Astrocyte (in vitro differentiated cells and primary cell): ENCODE results near the gene TENM4. TPM values are rescaled to one million over a fixed set of nuclear protein-coding genes. Genes with fewer than 3 reads are reported as not detected.

Experiments
- DNase-seq: peaks from one replicate; pipeline ENCODE4 v3.0.0-alpha.2; 2010; ENCODE audit warnings: low read depth
- FAIRE-seq: peaks from 2 replicates; lab custom pipeline; 2011; peaks lifted over from hg19 to GRCh38; lab: Jason Lieb, UNC
- H2AFZ ChIP-seq: 2 replicates; pipeline ENCODE4 v1.6.0; 2012; ENCODE audit warnings: low read depth, low read length, inconsistent platforms
- H3K27ac ChIP-seq: 2 replicates; pipeline ENCODE4 v1.5.1; 2011; ENCODE audit warnings: low read depth, low read length, inconsistent platforms
- H3K27me3 ChIP-seq: 2 replicates; pipeline ENCODE4 v1.6.0; 2011; ENCODE audit warnings: low read length, inconsistent platforms; ENCODE audit not compliant: insufficient read depth
- H3K36me3 ChIP-seq: 2 replicates; pipeline ENCODE4 v1.5.1; 2011; ENCODE audit warnings: low read length, inconsistent platforms; ENCODE audit not compliant: insufficient read depth
- H3K4me1 ChIP-seq: 2 replicates; pipeline ENCODE4 v1.5.1; 2011; ENCODE audit warnings: low read length, inconsistent platforms; ENCODE audit not compliant: insufficient read depth
- H3K4me2 ChIP-seq: 2 replicates; pipeline ENCODE4 v1.6.0; 2012; ENCODE audit warnings: low read length, inconsistent platforms
- H3K4me3 ChIP-seq: 2 replicates; pipeline ENCODE4 v1.5.1; 2011; ENCODE audit warnings: low read depth, mild to moderate bottlenecking, low read length, inconsistent platforms; ENCODE audit not compliant: insufficient read depth
- H3K79me2 ChIP-seq: 2 replicates; pipeline ENCODE4 v1.6.0; 2012; ENCODE audit warnings: mild to moderate bottlenecking, low read length, inconsistent platforms; ENCODE audit not compliant: insufficient read depth
- H3K9ac ChIP-seq: 2 replicates; pipeline ENCODE4 v1.6.0; 2012; ENCODE audit warnings: mild to moderate bottlenecking, low read length, inconsistent platforms
- H3K9me3 ChIP-seq: 2 replicates; pipeline ENCODE4 v1.5.1; 2012; ENCODE audit warnings: low read depth, mild to moderate bottlenecking, low read length, inconsistent platforms; ENCODE audit not compliant: insufficient read depth
- H4K20me1 ChIP-seq: 2 replicates; pipeline ENCODE4 v1.6.0; 2012; ENCODE audit warnings: low read length, inconsistent platforms; ENCODE audit not compliant: insufficient read depth
- H3K27ac Mint-ChIP-seq: one replicate; pipeline ENCODE4 v1.8.0; 2021; ENCODE audit warnings: mild to moderate bottlenecking, mixed read lengths; ENCODE audit not compliant: unreplicated experiment
- H3K27me3 Mint-ChIP-seq: one replicate; pipeline ENCODE4 v1.8.0; 2021; ENCODE audit warnings: low read depth, mixed read lengths; ENCODE audit not compliant: unreplicated experiment
- H3K36me3 Mint-ChIP-seq: one replicate; pipeline ENCODE4 v1.8.0; 2021; ENCODE audit warnings: low read depth, mixed read lengths; ENCODE audit not compliant: unreplicated experiment
- H3K4me1 Mint-ChIP-seq: one replicate; pipeline ENCODE4 v1.8.0; 2021; ENCODE audit warnings: low read depth, mixed read lengths; ENCODE audit not compliant: unreplicated experiment
- H3K4me3 Mint-ChIP-seq: one replicate; pipeline ENCODE4 v1.8.0; 2021; ENCODE audit warnings: mild to moderate bottlenecking, moderate library complexity, mixed read lengths; ENCODE audit not compliant: unreplicated experiment
- H3K9me3 Mint-ChIP-seq: one replicate; pipeline ENCODE4 v1.8.0; 2021; ENCODE audit warnings: mild to moderate bottlenecking, mixed read lengths; ENCODE audit not compliant: unreplicated experiment
- CTCF ChIP-seq: IDR thresholded peaks from 2 replicates; pipeline ENCODE4 v1.5.1; 2011; ENCODE audit warnings: low read depth, mild to moderate bottlenecking, inconsistent platforms, low read length, moderate library complexity; ENCODE audit not compliant: insufficient read depth
- EZH2 ChIP-seq: IDR thresholded peaks from 2 replicates; pipeline ENCODE4 v1.6.1; 2012; ENCODE audit warnings: mild to moderate bottlenecking, low read length, inconsistent platforms; ENCODE audit not compliant: insufficient read depth
- total RNA-seq: library from RNA; stranded (reverse); gene quantifications from 2 replicates; pipeline ENCODE4 v1.2.1, GENCODE V29; 2021

The TENM4 gene
- total RNA-seq, 1 donor from 2014 or later: 7.5 TPM

GRCh38 chr11:79055856-79056631 lies 384.8 kb downstream of the TENM4 start:
- H3K27ac Mint-ChIP-seq: no peak overlapping the region

GRCh38 chr11:79054636-79055035 lies 386.2 kb downstream of the TENM4 start:
- Mint-ChIP-seq H3K4me1 (no peaks in the 10 kb centered on the region), H3K27me3 (peaks cover 32% of the 10 kb centered on the region), H3K36me3 (peaks cover 2% of the 10 kb centered on the region), H3K4me3 (no peak overlapping the region), H3K9me3 (no peaks in the 10 kb centered on the region), H3K27ac (no peak overlapping the region)
- no peaks in the 10 kb centered on the region for H3K79me2 ChIP-seq
- peak; percentile 76 for DNase-seq
- peaks cover 24% of the 10 kb centered on the region for H3K4me1 ChIP-seq
- TF ChIP-seq EZH2: no peak
- TF ChIP-seq CTCF: no peak
- H3K27me3 ChIP-seq: no peaks in the 10 kb centered on the region
- H3K9ac ChIP-seq: no peak overlapping the region
- FAIRE-seq: no peak
- no peaks in the 10 kb centered on the region for H3K36me3 ChIP-seq
- H3K27ac ChIP-seq: no peak overlapping the region
- H3K4me2 ChIP-seq: no peak overlapping the region
- H3K9me3 ChIP-seq: no peaks in the 10 kb centered on the region
- no peaks in the 10 kb centered on the region for H4K20me1 ChIP-seq
- no peak overlapping the region for H2AFZ ChIP-seq
- H3K4me3 ChIP-seq: no peak overlapping the region

More at GRCh38 chr11:79055856-79056631, 384.8 kb downstream of the TENM4 start:
- H3K27me3 Mint-ChIP-seq: peaks cover 25% of the 10 kb centered on the region
- DNase-seq (peak; percentile 92), FAIRE-seq (peak; percentile 82)
- no peaks in the 10 kb centered on the region for H3K36me3 Mint-ChIP-seq
- H3K79me2 ChIP-seq: no peaks in the 10 kb centered on the region
- peaks cover 28% of the 10 kb centered on the region for H3K4me1 ChIP-seq
- H4K20me1 ChIP-seq: no peaks in the 10 kb centered on the region
- H2AFZ ChIP-seq: no peak overlapping the region
- no peaks in the 10 kb centered on the region for H3K36me3 ChIP-seq
- no peak overlapping the region for H3K9ac ChIP-seq
- no peaks in the 10 kb centered on the region for H3K4me1 Mint-ChIP-seq
- no peaks in the 10 kb centered on the region for H3K9me3 Mint-ChIP-seq
- TF ChIP-seq EZH2: no peak
- no peak for TF ChIP-seq CTCF
- H3K27me3 ChIP-seq: no peaks in the 10 kb centered on the region
- H3K4me3 ChIP-seq: no peak overlapping the region
- H3K4me3 Mint-ChIP-seq: no peak overlapping the region
- peak overlapping the region; percentile 54 for H3K4me2 ChIP-seq
- H3K9me3 ChIP-seq: no peaks in the 10 kb centered on the region
- peak overlapping the region; percentile 34 for H3K27ac ChIP-seq

GRCh38 chr11:79052544-79052943 lies 388.3 kb downstream of the TENM4 start:
- H3K36me3 Mint-ChIP-seq: peaks cover 4% of the 10 kb centered on the region
- Histone ChIP-seq H4K20me1 (no peaks in the 10 kb centered on the region), H2AFZ (no peak overlapping the region), H3K79me2 (no peaks in the 10 kb centered on the region), H3K27me3 (no peaks in the 10 kb centered on the region), H3K27ac (no peak overlapping the region), H3K9me3 (no peaks in the 10 kb centered on the region), H3K4me1 (peaks cover 24% of the 10 kb centered on the region), H3K36me3 (no peaks in the 10 kb centered on the region), H3K9ac (no peak overlapping the region), H3K4me3 (no peak overlapping the region), H3K4me2 (no peak overlapping the region)
- DNase-seq (no peak), FAIRE-seq (no peak)
- peaks cover 40% of the 10 kb centered on the region for H3K27me3 Mint-ChIP-seq
- no peaks in the 10 kb centered on the region for H3K9me3 Mint-ChIP-seq
- H3K4me1 Mint-ChIP-seq: no peaks in the 10 kb centered on the region
- H3K27ac Mint-ChIP-seq: no peak overlapping the region
- TF ChIP-seq CTCF (peak; percentile 12), EZH2 (no peak)
- H3K4me3 Mint-ChIP-seq: no peak overlapping the region
